Central memory CD8-positive, alpha-beta T cell (primary cell): ENCODE measurements around the gene PSORS1C2.

Source experiments
- ATAC-seq: fragments of 150-1000 bp; cut with Tn5 transposase; replicated peaks from 2 replicates; pipeline ENCODE4 v1.10.0; 2022; ENCODE audit warnings: mild to moderate bottlenecking, moderate FRiP score, moderate number of reproducible peaks; ENCODE audit not compliant: poor library complexity, severe bottlenecking; ENCODE audit errors: extremely low read depth
- DNase-seq, 2 donors: peaks; one replicate each; pipeline ENCODE4 v3.0.0; 2021; ENCODE audit warnings: low spot score in 2 of 2
- H3K27ac Mint-ChIP-seq: one replicate; pipeline ENCODE4 v1.8.0; 2022; ENCODE audit warnings: low read depth, mild to moderate bottlenecking, moderate library complexity, mixed read lengths
- H3K27me3 Mint-ChIP-seq: one replicate; pipeline ENCODE4 v1.8.0; 2022; ENCODE audit warnings: mixed read lengths
- H3K36me3 Mint-ChIP-seq: one replicate; pipeline ENCODE4 v1.8.0; 2022; ENCODE audit warnings: mild to moderate bottlenecking, moderate library complexity, mixed read lengths; ENCODE audit not compliant: insufficient read depth
- H3K4me1 Mint-ChIP-seq: one replicate; pipeline ENCODE4 v1.8.0; 2022; ENCODE audit warnings: mixed read lengths
- H3K4me3 Mint-ChIP-seq: one replicate; pipeline ENCODE4 v1.8.0; 2022; ENCODE audit warnings: mild to moderate bottlenecking, moderate library complexity, mixed read lengths
- H3K9me3 Mint-ChIP-seq: one replicate; pipeline ENCODE4 v1.8.0; 2022; ENCODE audit warnings: mixed read lengths

PSORS1C2 gene

GRCh38 chr6:31162463-31163165, 23.7 kb upstream of the PSORS1C2 start:
- Mint-ChIP-seq H3K27ac (no peak overlapping the region), H3K4me1 (peaks cover 24% of the 10 kb centered on the region), H3K4me3 (no peak overlapping the region)

DNA sequence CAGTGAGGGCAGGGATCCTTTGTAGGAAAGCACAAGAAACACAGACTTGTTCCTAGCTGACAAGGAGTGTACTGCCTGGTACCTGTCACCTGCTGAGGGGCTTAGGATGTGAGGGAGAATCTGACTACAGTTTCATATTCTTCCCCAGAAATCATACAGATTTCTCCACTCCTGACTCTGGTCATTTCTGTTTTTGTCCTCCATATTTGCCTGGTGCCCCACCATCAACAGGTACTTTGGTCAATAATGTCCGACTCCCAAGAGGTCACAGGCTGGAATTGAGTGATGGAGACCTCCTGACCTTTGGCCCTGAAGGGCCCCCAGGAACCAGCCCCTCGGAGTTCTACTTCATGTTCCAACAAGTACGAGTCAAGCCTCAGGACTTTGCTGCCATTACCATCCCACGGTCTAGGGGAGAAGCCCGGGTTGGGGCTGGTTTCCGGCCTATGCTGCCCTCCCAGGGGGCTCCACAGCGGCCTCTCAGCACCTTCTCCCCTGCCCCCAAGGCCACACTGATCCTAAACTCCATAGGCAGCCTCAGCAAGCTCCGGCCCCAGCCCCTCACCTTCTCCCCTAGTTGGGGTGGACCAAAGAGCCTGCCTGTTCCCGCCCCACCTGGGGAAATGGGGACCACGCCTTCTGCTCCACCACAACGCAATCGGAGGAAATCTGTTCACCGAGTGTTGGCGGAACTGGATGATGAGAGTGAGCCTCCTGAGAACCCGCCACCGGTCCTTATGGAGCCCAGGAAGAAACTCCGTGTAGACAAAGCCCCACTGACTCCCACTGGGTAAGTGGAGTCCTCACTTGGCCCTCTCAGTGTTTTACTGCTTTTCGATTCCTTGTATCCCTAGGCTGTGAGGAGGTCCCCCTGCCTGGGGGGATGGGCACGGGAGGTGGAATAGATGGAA, 22.6 kb upstream of the PSORS1C2 start:
- Mint-ChIP-seq H3K9me3 (no peaks in the 10 kb centered on the region), H3K27ac (no peak overlapping the region), H3K36me3 (peaks cover 13% of the 10 kb centered on the region), H3K4me1 (peaks cover 28% of the 10 kb centered on the region), H3K27me3 (no peaks in the 10 kb centered on the region), H3K4me3 (no peak overlapping the region)
- ATAC-seq: no peak
- no peak for DNase-seq

More at GRCh38 chr6:31162463-31163165, 23.7 kb upstream of the PSORS1C2 start:
- ATAC-seq: no peak
- peaks cover 13% of the 10 kb centered on the region for H3K36me3 Mint-ChIP-seq
- no peaks in the 10 kb centered on the region for H3K27me3 Mint-ChIP-seq
- no peaks in the 10 kb centered on the region for H3K9me3 Mint-ChIP-seq
- no peak for DNase-seq

- DNase-seq (no peak), ATAC-seq (peak; percentile 15)
- peak overlapping the region; percentile 83 for H3K27ac Mint-ChIP-seq
- H3K4me1 Mint-ChIP-seq: peaks cover 28% of the 10 kb centered on the region
- H3K4me3 Mint-ChIP-seq: peak overlapping the region; percentile 82
- H3K27me3 Mint-ChIP-seq: no peaks in the 10 kb centered on the region
- no peaks in the 10 kb centered on the region for H3K9me3 Mint-ChIP-seq
- H3K36me3 Mint-ChIP-seq: peaks cover 14% of the 10 kb centered on the region
Measured at GRCh38 chr6:31158863-31159855, 20.3 kb upstream of the PSORS1C2 start.

GRCh38 chr6:31158140-31158862, 19.4 kb upstream of the PSORS1C2 start, which contains the start of gene TCF19:
TCF19 (plus strand) TSS chr6:31158589; CDS start chr6:31159470, 881 bp downstream.
- peaks cover 28% of the 10 kb centered on the region for H3K4me1 Mint-ChIP-seq
- peaks cover 14% of the 10 kb centered on the region for H3K36me3 Mint-ChIP-seq
- H3K27me3 Mint-ChIP-seq: no peaks in the 10 kb centered on the region
- DNase-seq (peak; percentile 96 to 98), ATAC-seq (peak; percentile 93)
- no peaks in the 10 kb centered on the region for H3K9me3 Mint-ChIP-seq
- H3K4me3 Mint-ChIP-seq: peak within 1 kb of the TSS; percentile 82
- H3K27ac Mint-ChIP-seq: peak within 1 kb of the TSS; percentile 83

DNA sequence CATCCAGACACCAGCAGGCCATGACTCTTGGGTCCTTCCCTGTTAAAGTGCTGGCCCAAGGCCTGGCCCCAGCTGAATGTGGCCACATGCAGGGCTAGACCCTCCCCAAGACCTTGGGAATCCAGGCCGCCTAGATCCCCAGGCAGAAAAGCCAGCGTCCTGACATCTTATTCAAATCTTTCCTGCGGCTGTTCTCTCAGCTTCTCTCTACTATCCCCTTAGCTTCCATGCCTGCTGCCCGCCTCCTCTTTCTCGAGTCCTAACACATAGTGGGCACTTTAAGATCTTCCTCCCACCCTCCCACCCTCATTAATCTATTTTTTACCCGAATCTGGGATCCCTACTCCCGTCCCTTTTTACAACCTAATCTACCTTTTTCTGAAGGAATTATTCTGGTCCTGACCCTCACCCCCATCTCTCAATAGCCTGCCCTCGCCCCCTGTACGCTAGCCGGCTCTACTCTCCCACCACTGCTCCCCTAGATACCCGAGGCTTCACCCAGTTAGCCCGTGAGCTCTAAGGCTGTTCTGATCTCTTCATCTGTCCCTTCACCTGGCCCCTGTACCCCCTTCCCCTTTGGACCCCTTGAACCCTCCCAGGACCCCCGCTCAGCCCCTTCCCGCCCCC, 18.8 kb upstream of the PSORS1C2 start, which contains the start of gene CCHCR1:
Gene CCHCR1, minus strand, starts transcription at position 290 of the 627 bp plus-strand sequence. Its CDS starts 202 bp downstream, at position 88.
- DNase-seq: no peak
- peak; percentile 27 for ATAC-seq
- Mint-ChIP-seq H3K9me3 (no peaks in the 10 kb centered on the region), H3K36me3 (peaks cover 14% of the 10 kb centered on the region), H3K27ac (peak within 1 kb of the TSS; percentile 83), H3K4me1 (peaks cover 28% of the 10 kb centered on the region), H3K27me3 (no peaks in the 10 kb centered on the region), H3K4me3 (peak within 1 kb of the TSS; percentile 82)

DNA sequence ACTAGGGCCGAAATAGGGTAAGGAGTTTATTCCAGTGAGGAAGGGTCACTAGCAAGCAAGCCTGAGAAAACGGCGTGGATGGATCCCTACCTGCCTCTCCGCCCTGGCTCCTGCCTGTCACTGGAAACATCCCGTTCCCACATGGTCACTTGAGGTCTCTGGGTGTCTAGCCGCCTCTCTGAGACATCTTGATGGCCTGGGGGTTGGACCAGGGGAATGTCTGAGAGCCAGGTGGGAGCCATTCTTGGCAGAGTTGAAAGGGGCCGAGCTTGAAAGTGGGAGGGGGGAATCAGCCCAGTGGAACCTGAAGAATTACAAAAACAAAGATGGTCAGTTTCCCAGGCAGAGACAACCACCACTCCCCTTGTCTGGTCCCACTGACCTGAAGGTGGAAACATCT, 17.8 kb upstream of the PSORS1C2 start:
- ATAC-seq: no peak
- peaks cover 12% of the 10 kb centered on the region for H3K36me3 Mint-ChIP-seq
- H3K4me1 Mint-ChIP-seq: peaks cover 28% of the 10 kb centered on the region
- no peak for DNase-seq
- H3K27me3 Mint-ChIP-seq: no peaks in the 10 kb centered on the region
- no peak overlapping the region for H3K27ac Mint-ChIP-seq
- no peak overlapping the region for H3K4me3 Mint-ChIP-seq
- no peaks in the 10 kb centered on the region for H3K9me3 Mint-ChIP-seq

- ATAC-seq (no peak), DNase-seq (no peak)
Measured at GRCh38 chr6:31154436-31154835, 15.6 kb upstream of the PSORS1C2 start.

GRCh38 chr6:31152781-31153180, 13.9 kb upstream of the PSORS1C2 start:
- Mint-ChIP-seq H3K4me3 (no peak overlapping the region), H3K36me3 (peaks cover 2% of the 10 kb centered on the region), H3K9me3 (no peaks in the 10 kb centered on the region), H3K27me3 (no peaks in the 10 kb centered on the region), H3K4me1 (peaks cover 6% of the 10 kb centered on the region), H3K27ac (no peak overlapping the region)
- ATAC-seq (no peak), DNase-seq (no peak)

More at GRCh38 chr6:31154436-31154835, 15.6 kb upstream of the PSORS1C2 start:
- no peaks in the 10 kb centered on the region for H3K9me3 Mint-ChIP-seq
- peaks cover 7% of the 10 kb centered on the region for H3K36me3 Mint-ChIP-seq
- H3K27ac Mint-ChIP-seq: no peak overlapping the region
- peaks cover 22% of the 10 kb centered on the region for H3K4me1 Mint-ChIP-seq
- no peaks in the 10 kb centered on the region for H3K27me3 Mint-ChIP-seq
- H3K4me3 Mint-ChIP-seq: no peak overlapping the region

- peaks cover 2% of the 10 kb centered on the region for H3K36me3 Mint-ChIP-seq
- no peak overlapping the region for H3K27ac Mint-ChIP-seq
- no peak for ATAC-seq
- H3K4me1 Mint-ChIP-seq: no peaks in the 10 kb centered on the region
- no peaks in the 10 kb centered on the region for H3K27me3 Mint-ChIP-seq
- no peaks in the 10 kb centered on the region for H3K9me3 Mint-ChIP-seq
- DNase-seq: no peak
- no peak overlapping the region for H3K4me3 Mint-ChIP-seq
Measured at GRCh38 chr6:31149827-31150447, 11.1 kb upstream of the PSORS1C2 start.

DNA sequence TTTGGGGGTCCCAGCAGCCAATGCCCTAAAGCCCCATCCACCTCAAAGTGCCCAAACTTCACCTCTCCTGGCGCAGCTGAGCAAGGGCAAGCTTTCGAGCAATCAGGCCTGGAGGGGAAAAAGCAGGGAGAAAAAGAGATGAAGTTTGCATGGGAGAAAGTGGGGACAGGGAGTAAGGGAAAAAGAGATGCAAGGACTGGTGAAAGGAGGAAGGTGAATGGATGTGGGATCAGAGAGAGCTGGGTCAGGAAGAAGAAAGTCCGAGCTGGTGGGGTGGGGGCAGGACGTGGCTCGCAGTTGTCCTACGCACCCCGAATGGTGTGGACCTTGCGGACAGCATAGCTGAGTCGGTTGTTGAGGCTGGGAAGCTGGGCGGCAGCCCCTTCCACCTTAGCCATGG, 6.5 kb upstream of the PSORS1C2 start:
- Mint-ChIP-seq H3K36me3 (peaks cover 11% of the 10 kb centered on the region), H3K9me3 (no peaks in the 10 kb centered on the region), H3K4me3 (no peak overlapping the region), H3K27ac (no peak overlapping the region), H3K4me1 (no peaks in the 10 kb centered on the region), H3K27me3 (no peaks in the 10 kb centered on the region)
- ATAC-seq (no peak), DNase-seq (no peak)

DNA sequence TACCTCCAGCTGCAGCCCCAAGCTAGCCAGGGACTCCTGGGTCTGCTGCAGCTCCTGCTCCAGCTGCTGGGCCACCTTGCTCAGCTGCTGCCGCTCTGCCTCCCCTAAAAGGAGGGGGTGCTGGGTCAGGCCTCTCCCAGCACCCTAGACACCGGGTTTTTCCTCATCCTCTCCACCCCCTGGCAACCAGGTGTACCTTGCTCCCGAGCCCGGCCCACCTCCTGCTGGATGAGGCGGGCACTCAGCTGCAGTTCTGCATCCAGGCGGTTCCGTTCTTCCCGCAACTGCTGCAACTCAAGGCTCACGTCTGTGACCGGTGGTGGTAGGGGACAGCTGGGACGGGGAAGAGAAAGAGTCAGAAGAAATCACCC, 6.1 kb upstream of the PSORS1C2 start:
- Mint-ChIP-seq H3K4me1 (no peaks in the 10 kb centered on the region), H3K36me3 (peaks cover 11% of the 10 kb centered on the region), H3K9me3 (no peaks in the 10 kb centered on the region), H3K4me3 (no peak overlapping the region), H3K27me3 (no peaks in the 10 kb centered on the region), H3K27ac (peak overlapping the region; percentile 65)
- no peak for ATAC-seq
- DNase-seq: no peak
